NCI-H2107 treated with DMSO at 0.1 percent for 48 hours (cell line): ENCODE measurements around the gene CRLF3.
"Not testable (repeated sequence)": the region's sequence is repeated elsewhere in the genome, so short reads cannot be mapped to it uniquely, and the experiment has no call there.

Experiments used
- DNase-seq: peaks from one replicate; lab custom pipeline; 2025; ENCODE audit not compliant: unreplicated experiment; lab: John Stamatoyannopoulos, UW

CRLF3 gene

DNA sequence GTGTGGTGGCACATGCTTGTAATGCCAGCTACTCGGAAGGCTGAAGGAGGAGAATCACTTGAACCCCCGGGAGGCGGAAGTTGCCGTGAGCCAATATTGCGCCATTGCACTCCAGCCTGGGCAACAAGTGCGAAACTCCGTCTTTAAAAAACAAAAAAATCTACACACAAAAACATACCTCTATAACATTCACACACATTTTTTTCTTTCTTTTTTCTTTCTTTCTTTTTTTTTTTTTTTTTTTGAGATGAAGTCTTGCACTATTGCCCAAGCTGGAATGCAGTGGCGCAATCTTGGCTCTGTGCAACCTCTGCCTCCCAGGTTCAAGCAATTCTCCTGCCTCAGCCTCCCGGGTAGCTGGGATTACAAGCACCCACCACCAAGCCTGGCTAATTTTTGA, 9.6 kb downstream of the CRLF3 start:
- not testable (repeated sequence) for DNase-seq

GRCh38 chr17:30814236-30814635, 10.3 kb downstream of the CRLF3 start:
- DNase-seq, result not testable (repeated sequence)

DNA sequence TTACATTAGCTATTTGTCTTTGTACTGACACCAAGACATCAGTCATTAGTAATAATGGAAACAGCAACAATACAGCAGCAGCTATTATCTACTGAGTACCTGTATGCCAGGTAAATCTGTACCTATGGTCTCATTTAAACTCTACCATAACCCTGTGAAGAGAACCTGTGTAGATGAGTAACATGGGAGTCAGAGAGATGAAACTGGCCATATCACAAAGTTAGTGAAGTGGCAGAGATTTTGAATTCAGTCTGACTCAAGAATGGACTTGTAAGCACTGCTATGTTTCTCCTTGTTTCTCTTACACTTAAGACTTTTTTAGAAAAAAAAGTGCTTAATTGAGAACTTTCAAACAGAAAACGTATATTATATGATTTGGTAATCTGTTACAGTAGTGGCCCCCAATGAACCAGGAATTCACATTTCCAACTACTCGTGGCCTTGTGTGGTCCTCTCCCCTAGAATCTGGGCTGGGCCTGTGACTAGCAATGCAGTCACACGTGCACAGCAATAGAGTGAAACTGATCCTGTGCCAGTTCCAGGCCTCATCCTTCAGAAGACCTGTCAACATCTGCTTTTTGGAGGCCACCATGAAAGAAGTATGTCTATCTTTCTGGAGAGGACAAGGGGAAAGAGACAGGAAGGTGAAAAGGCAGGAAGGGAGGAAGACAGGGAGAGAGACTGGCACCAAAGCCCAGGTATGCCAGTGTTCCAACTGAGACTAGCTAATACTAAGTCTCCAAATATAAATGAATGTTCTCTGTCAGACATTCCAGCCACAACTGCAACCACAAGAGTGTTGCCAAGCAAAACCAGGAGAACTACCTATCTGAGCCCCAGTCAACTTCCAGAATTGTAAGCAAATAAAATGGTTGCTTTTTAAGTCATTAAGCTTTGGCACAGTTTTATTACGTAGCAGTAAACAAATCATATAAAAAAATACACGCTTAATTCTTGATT, 12.0 kb downstream of the CRLF3 start:
- DNase-seq, result no peak

- DNase-seq, result no peak
These were observed 14.6 kb downstream of the CRLF3 start for GRCh38 chr17:30809867-30810266.

GRCh38 chr17:30808785-30809286, 15.7 kb downstream of the CRLF3 start:
- DNase-seq, result no peak

DNA sequence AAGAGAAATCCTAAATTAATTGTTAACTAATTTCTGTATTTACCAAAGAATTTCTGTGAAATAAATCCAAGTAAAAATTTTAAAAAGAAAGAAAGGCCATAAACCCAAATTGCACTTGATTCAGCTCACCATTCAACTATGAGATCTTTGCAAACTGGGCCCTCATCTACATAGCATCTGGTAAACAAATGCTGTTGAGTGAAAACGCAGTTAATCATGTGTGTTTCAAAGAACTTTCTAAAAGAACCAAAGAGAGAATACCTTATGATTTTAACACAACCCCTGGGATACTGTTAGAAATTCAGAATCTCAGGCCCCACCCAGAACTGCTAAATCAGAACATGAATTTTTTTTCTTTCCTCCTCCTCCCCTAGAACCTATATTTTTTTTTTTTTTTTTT, 16.6 kb downstream of the CRLF3 start:
- no peak for DNase-seq

- DNase-seq, result no peak
These were observed 18.5 kb downstream of the CRLF3 start for GRCh38 chr17:30805944-30806456.

GRCh38 chr17:30801671-30802070, 22.8 kb downstream of the CRLF3 start:
- DNase-seq, result no peak

GRCh38 chr17:30796016-30796415, 28.5 kb downstream of the CRLF3 start:
- DNase-seq, result no peak

- DNase-seq, result no peak
These were observed 30.1 kb downstream of the CRLF3 start for GRCh38 chr17:30794372-30794771.

DNA sequence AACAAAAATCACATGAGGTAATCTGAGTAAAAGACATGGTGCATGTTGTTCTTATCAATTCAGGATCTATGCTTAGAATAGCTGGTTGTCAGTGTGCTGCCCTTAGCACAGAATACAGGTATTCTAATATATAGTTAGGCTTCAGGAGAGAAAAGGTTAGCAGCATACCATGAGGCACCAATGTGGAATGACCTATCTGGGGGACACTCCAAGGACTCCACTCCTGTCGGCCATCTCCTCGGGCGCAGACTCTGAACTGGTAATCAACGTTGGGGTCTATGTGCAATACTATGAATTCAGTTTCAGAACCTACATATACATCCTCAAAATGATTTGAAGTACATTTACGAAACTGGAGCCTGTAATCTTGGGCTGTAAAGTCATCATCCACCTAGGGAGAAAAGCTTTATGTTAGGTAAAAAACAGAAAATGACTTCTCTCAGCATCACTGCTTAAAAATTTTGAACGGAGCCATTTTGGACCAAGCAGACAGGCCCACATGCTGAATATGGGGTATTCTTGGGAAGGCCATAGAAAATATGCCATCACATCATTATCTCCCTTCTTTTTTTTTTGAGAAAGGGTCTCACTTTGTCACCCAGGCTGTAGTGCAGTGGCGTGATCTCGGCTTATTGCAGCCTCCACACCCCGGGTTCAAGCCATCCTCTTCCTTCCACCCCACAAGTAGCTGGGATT, 31.1 kb downstream of the CRLF3 start:
- no peak for DNase-seq

GRCh38 chr17:30790279-30790678, 34.2 kb downstream of the CRLF3 start:
- no peak for DNase-seq

DNA sequence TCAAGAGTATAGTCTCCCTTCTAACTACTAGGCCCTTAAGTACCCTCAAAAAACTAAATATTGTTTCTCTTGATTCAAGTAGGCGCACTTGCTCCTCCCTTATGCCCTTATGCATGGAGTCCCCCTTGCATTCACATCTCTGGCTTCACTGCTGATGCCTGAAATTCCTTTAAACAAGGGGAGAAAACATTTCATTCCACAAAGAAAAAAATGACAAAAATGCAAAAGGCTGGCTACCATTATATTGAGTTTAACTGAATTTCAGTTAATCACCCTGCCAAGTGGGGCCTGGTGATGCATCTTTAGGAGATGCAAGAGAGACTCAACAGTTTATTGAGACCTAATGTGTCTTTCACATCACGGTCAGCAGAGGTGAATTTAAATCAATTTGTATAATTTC, 35.6 kb downstream of the CRLF3 start:
- DNase-seq, result no peak

- no peak for DNase-seq
These were observed 42.3 kb downstream of the CRLF3 start for GRCh38 chr17:30782206-30782605.

- DNase-seq, result no peak
These were observed 44.1 kb downstream of the CRLF3 start for GRCh38 chr17:30780343-30780742.

GRCh38 chr17:30768771-30769170, 55.7 kb downstream of the CRLF3 start:
- DNase-seq, result not testable (repeated sequence)

- not testable (repeated sequence) for DNase-seq
These were observed 56.7 kb downstream of the CRLF3 start for GRCh38 chr17:30767641-30768404.

DNA sequence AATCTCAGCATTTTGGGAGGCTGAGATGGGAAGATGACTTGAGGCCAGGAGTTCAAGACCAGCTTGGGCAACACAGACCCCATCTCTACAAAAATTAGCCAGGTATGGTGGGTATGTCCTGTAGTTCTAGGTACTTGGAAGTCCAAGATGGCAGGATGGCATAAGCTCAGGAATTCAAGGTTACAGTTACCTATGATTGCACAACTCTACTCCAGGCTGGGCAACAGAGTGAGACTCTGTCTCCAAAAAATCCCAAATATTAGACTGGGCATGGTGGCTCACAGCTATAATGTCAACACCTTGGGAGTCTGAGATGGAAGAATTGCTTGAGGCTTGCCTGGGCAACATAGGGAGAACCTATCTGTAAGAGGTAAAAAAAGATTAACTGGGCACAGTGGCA, 63.4 kb downstream of the CRLF3 start:
- no peak for DNase-seq

DNA sequence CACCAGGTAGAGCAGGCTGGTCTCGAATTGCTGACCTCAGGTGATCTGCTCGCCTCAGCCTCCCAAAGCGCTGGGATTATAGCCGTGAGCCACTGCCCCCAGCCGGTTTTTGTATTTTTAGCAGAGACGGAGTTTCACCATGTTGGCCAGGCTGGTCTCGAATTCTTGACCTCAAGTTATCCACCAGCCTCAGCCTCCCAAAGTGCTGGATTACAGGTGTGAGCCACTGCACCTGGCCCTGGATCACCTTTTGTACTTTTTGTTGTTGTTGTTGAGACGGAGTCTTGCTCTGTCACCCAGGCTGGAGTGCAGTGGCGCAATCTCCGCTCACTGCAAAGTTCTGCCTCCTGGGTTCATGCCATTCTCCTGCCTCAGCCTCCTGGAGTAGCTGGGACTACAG, 71.2 kb downstream of the CRLF3 start:
- DNase-seq, result not testable (repeated sequence)

DNA sequence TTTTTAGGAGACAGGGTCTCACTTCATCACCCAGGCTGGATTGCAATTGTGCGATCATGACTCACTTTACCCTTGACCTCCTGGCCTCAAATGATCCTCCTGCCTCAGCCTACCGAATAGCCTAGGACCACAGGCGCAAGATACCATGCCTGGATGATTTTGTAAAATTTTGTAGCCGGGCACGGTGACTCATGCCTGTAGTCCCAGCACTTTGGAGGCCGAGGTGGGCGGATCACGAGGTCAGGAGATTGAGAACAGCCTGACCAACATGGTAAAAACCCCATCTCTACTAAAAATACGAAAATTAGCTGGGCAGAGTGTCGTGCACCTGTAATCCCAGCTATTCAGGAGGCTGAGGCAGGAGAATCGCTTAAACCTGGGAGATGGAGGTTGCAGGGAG, 73.5 kb downstream of the CRLF3 start:
- DNase-seq, result not testable (repeated sequence)

DNA sequence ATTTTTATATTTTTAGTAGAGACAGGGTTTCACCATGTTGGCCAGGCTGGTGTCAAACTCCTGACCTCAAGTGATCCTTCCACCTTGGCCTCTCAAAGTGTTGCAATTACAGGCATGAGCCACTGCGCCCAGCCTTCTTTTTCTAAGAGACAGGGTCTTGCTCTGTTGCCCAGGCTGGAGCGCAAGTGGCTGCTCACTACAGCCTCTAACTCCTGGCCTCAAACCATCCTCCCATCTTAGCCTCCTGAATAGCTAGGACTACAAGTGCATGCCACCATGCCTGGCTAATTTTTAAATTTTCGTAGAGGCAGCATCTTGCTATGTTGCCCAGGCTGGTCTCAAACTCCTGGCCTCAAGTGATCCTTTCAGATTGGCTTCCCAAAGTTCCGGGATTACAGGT, 76.9 kb downstream of the CRLF3 start:
- not testable (repeated sequence) for DNase-seq
